Thoracic aorta endothelial cell (primary cell): ENCODE results near the gene PTGR1. TPM values are rescaled to one million over a fixed set of nuclear protein-coding genes. Genes with fewer than 3 reads are reported as not detected.

Experiments
- total RNA-seq: library from RNA; depleted of rRNA; stranded (reverse); fragments of >200 nt; gene quantifications from 2 replicates; pipeline ENCODE4 v1.2.3, GENCODE V29; 2012

PTGR1 gene
- total RNA-seq: 57.4 and 146 TPM in 2 replicates

GRCh38 chr9:111599092-111599954 is at the start of gene PTGR1:
Gene PTGR1, minus strand, starts transcription at chr9:111599647. Its CDS starts 2,225 bp downstream, at chr9:111597422.

GRCh38 chr9:111631214-111631971 is 31.9 kb upstream of the PTGR1 start, which contains the start of gene DNAJC25:
Gene DNAJC25, plus strand, starts transcription at chr9:111631334. Its CDS starts 74 bp downstream, at chr9:111631408.

GRCh38 chr9:111525056-111525977 is 74.1 kb downstream of the PTGR1 start, which contains the start of gene ZNF483:
Gene ZNF483, plus strand, starts transcription at chr9:111525179. Its CDS starts 2,217 bp downstream, at chr9:111527396.

Other genes starting within 250 kb of the PTGR1 start
- gene ECPAS, start 115.3 kb downstream of the PTGR1 start, total RNA-seq: 124 and 125 TPM in 2 replicates
- 1.9 and 2.9 TPM in 2 replicates for gene ZNF483, start 74.5 kb downstream of the PTGR1 start, total RNA-seq
- gene DNAJC25, start 31.7 kb upstream of the PTGR1 start, total RNA-seq: 5.8 and 6.4 TPM in 2 replicates
- 88.7 and 90.4 TPM in 2 replicates for gene GNG10, start 62.0 kb upstream of the PTGR1 start, total RNA-seq
- gene SHOC1, start 195.3 kb upstream of the PTGR1 start, total RNA-seq: not detected in 2 replicates